ENCODE measurements around the gene TEAD2.
"Not testable (repeated sequence)": the region's sequence is repeated elsewhere in the genome, so short reads cannot be mapped to it uniquely, and the experiment has no call there.

The TEAD2 gene

DNA sequence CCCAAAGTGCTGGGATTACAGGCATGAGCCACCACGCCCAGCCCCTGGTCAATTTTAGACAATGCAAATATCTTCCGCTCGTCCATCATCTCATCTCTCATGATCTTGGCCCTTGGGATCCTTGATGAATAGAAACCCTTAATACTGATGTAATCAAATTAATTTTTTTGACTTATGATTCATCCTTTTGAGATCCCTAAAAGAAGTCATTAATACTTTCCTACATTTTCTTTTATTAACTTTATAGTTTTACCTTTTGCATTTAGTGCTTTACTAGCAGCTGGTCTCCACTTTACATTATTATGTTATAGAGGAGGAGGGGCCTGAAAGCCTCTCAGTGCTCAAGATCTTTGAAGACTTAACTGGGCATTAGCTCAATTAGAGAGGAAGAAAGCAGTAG, 18.2 kb upstream of the TEAD2 start:
- DNase-seq (ENCODE audit: extremely low read depth, insufficient read length) = no peak
- Histone ChIP-seq H3K27me3 (replicated peaks; ENCODE audit: control insufficient read depth, insufficient read depth, low read length) (no peaks in the 10 kb centered on the region), H3K36me3 (ENCODE audit: control insufficient read depth, insufficient read depth, low read length) (no peaks in the 10 kb centered on the region), H3K4me3 (replicated peaks; ENCODE audit: low read depth, low read length) (no peak overlapping the region)
- TF ChIP-seq, protein P1, sequence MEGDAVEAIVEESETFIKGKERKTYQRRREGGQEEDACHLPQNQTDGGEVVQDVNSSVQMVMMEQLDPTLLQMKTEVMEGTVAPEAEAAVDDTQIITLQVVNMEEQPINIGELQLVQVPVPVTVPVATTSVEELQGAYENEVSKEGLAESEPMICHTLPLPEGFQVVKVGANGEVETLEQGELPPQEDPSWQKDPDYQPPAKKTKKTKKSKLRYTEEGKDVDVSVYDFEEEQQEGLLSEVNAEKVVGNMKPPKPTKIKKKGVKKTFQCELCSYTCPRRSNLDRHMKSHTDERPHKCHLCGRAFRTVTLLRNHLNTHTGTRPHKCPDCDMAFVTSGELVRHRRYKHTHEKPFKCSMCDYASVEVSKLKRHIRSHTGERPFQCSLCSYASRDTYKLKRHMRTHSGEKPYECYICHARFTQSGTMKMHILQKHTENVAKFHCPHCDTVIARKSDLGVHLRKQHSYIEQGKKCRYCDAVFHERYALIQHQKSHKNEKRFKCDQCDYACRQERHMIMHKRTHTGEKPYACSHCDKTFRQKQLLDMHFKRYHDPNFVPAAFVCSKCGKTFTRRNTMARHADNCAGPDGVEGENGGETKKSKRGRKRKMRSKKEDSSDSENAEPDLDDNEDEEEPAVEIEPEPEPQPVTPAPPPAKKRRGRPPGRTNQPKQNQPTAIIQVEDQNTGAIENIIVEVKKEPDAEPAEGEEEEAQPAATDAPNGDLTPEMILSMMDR (IDR thresholded peaks at IDR 0.05; ENCODE audit: insufficient read depth, low read length, poor library complexity, severe bottlenecking) = no peak

DNA sequence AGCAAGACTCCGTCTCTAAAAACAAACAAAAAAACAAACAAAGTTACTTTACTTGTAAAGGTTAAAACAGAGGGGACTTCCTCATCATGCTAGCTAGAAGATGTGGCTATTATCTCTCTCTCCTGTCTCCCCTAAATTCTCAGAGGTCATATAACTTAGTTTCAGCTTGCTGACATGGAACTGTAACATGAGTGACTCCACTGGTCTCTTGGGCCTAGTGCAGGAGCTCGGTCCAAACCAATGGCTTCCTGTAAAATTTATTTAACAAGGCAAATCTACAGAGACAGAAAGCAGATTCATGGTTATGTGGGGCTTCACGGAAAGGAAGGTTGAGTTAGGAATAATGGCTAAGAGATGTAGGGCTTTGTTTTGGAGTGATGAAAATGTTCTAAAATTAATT, 16.3 kb upstream of the TEAD2 start:
- no peak overlapping the region for H3K4me3 ChIP-seq (replicated peaks; ENCODE audit: low read depth, low read length)
- H3K36me3 ChIP-seq (ENCODE audit: control insufficient read depth, insufficient read depth, low read length) = no peaks in the 10 kb centered on the region
- H3K27me3 ChIP-seq (replicated peaks; ENCODE audit: control insufficient read depth, insufficient read depth, low read length) = no peaks in the 10 kb centered on the region
- TF ChIP-seq, protein P1 (IDR thresholded peaks at IDR 0.05; ENCODE audit: insufficient read depth, low read length, poor library complexity, severe bottlenecking) = no peak
- DNase-seq (ENCODE audit: extremely low read depth, insufficient read length) = no peak

DNA sequence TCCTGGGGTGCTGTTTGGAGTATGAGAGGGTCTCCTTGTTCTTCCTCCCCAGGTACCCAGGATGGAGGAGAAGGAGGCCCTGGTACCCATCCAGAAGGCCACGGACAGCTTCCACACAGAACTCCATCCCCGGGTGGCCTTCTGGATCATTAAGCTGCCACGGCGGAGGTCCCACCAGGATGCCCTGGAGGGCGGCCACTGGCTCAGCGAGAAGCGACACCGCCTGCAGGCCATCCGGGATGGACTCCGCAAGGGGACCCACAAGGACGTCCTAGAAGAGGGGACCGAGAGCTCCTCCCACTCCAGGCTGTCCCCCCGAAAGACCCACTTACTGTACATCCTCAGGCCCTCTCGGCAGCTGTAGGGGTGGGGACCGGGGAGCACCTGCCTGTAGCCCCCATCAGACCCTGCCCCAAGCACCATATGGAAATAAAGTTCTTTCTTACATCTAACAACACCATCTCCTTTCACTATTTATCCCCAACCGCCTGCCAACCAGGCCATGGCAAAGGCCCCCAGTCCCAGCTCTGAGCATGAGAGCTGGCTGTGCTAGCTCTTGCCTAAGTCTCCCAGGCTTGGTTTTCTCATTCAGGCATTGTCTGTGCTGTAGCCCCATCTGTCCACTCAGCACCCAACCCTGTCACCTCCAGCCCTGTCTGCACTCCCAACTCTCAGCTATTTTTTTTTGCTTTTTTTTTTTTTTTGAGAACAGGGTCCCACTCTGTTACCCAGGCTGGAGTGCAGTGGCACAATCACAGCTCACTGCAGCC, 12.6 kb upstream of the TEAD2 start:
- no peak for DNase-seq (ENCODE audit: extremely low read depth, insufficient read length)

DNA sequence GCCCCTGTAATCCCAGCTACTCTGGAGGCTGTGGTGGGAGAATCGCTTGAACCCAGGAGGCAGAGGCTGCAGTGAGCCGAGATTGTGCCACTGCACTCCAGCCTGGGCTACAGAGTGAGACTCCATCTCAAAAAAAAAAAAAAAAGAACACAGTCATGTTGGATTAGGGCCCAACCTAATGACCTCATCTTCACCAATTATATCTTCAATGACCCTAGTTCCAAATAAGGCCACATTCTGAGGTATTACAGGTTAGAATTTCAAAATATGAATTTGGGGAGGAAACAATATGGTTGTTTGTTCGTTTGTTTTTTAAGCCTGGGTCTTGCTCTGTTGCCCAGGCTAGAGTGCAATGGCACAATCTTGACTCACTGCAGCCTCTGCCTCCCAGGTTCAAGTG, 11.0 kb upstream of the TEAD2 start:
- not testable (repeated sequence) for H3K36me3 ChIP-seq (ENCODE audit: control insufficient read depth, insufficient read depth, low read length); H3K27me3 ChIP-seq (replicated peaks; ENCODE audit: control insufficient read depth, insufficient read depth, low read length); DNase-seq (ENCODE audit: extremely low read depth, insufficient read length); H3K4me3 ChIP-seq (replicated peaks; ENCODE audit: low read depth, low read length)

More for the DNA sequence above, 12.6 kb upstream of the TEAD2 start:
- Histone ChIP-seq H3K36me3 (ENCODE audit: control insufficient read depth, insufficient read depth, low read length) (no peaks in the 10 kb centered on the region), H3K4me3 (replicated peaks; ENCODE audit: low read depth, low read length) (no peak overlapping the region), H3K27me3 (replicated peaks; ENCODE audit: control insufficient read depth, insufficient read depth, low read length) (no peaks in the 10 kb centered on the region; the same call in 1 of the 2 replicates)
- TF ChIP-seq, protein P1 (IDR thresholded peaks at IDR 0.05; ENCODE audit: insufficient read depth, low read length, poor library complexity, severe bottlenecking) = no peak

DNA sequence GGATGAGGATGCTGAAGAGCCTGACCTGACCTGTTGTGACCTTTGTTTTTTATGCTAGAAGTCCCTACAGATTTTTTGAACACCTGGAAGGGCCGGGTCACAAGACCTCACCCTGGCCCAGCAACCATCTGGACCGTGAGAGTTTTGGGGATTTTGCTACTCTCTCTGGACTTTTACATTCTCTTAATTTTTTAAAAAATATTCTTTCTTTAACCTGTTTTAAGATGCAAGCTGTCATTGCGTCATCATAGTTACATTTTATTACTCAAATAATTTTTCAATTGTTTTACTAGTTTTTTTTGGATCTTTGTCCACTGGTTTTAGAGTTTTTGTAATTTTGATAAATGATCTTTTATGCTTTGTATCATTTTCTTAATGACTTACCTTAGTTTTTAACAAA, 9.0 kb upstream of the TEAD2 start:
- Histone ChIP-seq H3K4me3 (replicated peaks; ENCODE audit: low read depth, low read length) (no peak overlapping the region), H3K27me3 (replicated peaks; ENCODE audit: control insufficient read depth, insufficient read depth, low read length) (no peaks in the 10 kb centered on the region; the same call in 1 of the 2 replicates), H3K36me3 (ENCODE audit: control insufficient read depth, insufficient read depth, low read length) (no peaks in the 10 kb centered on the region)
- no peak for DNase-seq (ENCODE audit: extremely low read depth, insufficient read length)
- TF ChIP-seq, protein P1 (IDR thresholded peaks at IDR 0.05; ENCODE audit: insufficient read depth, low read length, poor library complexity, severe bottlenecking) = no peak

DNA sequence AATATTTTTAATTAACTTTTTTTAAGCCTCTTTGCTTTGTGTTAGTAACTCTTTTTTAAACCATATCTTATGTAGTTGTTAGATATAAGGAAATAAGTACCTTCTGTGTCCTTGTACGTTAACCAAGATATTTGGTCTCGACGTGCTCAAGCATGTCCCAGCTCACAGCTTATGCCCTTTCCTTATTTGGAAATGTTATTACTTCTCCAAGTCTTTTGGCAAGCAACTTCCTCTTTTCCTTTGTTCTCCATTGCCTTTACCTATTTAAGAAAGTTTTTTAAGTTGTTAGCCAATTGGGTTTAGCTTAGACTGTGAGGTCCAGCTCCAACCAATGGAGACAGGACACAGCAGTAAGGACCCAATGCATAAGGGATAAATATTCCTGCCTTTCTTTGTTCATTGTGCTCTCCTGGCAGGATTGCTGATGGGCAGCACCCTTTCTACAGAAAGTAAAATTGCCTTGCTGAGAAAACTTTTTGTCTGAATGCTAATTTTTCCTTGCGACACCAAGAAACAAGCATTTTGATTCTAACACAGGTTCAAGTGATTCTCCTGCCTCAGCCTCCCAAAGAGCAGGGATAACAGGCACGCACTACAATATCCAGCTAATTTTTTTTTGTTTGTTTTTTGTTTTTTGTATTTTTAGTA, 6.6 kb upstream of the TEAD2 start:
- no peaks in the 10 kb centered on the region for H3K36me3 ChIP-seq (ENCODE audit: control insufficient read depth, insufficient read depth, low read length)
- no peak overlapping the region for H3K4me3 ChIP-seq (replicated peaks; ENCODE audit: low read depth, low read length)
- TF ChIP-seq, protein P1 (IDR thresholded peaks at IDR 0.05; ENCODE audit: insufficient read depth, low read length, poor library complexity, severe bottlenecking) = no peak
- no peaks in the 10 kb centered on the region; the same call in 1 of the 2 replicates for H3K27me3 ChIP-seq (replicated peaks; ENCODE audit: control insufficient read depth, insufficient read depth, low read length)
- no peak for DNase-seq (ENCODE audit: extremely low read depth, insufficient read length)
